Measurements from ENCODE around the gene CREG1.

DNA sequence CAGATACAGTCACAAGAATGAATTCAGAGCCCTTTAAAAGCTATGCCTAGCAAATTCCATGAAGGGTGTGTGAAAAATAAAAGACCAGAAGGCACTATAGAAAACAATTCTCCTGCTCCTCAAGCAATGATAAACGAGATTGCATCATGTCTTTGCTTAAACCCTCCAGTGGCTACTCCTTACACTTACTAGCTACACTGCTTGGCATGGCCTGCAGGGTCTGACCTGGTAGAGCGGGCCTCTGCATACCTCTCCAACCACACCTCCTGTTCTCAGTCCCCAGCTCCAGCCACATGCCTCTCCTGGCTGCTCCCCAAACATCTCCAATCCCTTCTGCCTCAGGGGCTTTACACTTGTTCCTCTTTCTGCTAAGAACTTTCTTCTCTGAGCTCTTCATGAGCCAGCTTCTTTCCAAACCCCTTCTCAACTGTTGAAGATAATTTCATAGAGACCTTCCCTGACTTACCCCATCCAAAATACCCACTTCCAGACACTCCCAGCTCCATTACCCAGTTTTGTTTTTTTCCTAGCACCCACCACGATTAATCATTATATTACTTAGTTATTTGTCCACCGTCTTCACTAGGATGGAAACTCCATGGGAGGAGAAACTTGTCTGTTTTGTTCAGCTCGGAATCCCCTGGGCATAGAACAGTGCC lies 11.2 kb upstream of the CREG1 start:
- TF ChIP-seq EZH2 (IDR thresholded peaks at IDR 0.05; ENCODE audit: borderline replicate concordance, low read depth, low read length, poor library complexity, severe bottlenecking) (no peak), CTCF (conservative IDR thresholded peaks at IDR 0.05; ENCODE audit: low read depth, low read length) (no peak)

Data from A673 (cell line).